ENCODE measurements around the gene TRAF1. TPM values are rescaled to one million over a fixed set of nuclear protein-coding genes. Genes with fewer than 3 reads are reported as not detected.

Gene TRAF1
- total RNA-seq, 1 experiment from 2014 or later = 1.7 TPM

- H2AFZ ChIP-seq (ENCODE audit: low read depth, low read length, poor library complexity, severe bottlenecking) = no peak overlapping the region
- H3K4me2 ChIP-seq (ENCODE audit: low read length) = no peak overlapping the region
- no peaks in the 10 kb centered on the region for H3K27me3 ChIP-seq (ENCODE audit: insufficient read depth, low read length)
- POLR2A ChIA-PET = no interaction called here
- no TSS peak for BruUV-seq (replicated peaks)
- RAD21 ChIA-PET (ENCODE audit: low non-redundant PET in 1 of 2, low total read pairs in 2 of 2, uncharacterized antibody in 2 of 2, unreplicated experiment in 2 of 2) = no interaction called here
- no peak for DNase-seq (ENCODE audit: low read depth, low spot score)
- H3K4me1 ChIP-seq (ENCODE audit: control insufficient read depth in 1 of 2, insufficient read depth in 2 of 2, low read length in 2 of 2) = peaks cover 6 to 14% of the 10 kb centered on the region in 2 experiments
- no peaks in the 10 kb centered on the region for H4K20me1 ChIP-seq (ENCODE audit: insufficient read depth)
- no peak overlapping the region for H3K9ac ChIP-seq (ENCODE audit: low read length)
- H3K27ac ChIP-seq (ENCODE audit: low read depth, low read length) = no peak overlapping the region
- no peak for TF ChIP-seq JUND (IDR thresholded peaks at IDR 0.05)
- no peak for TF ChIP-seq CEBPB (IDR thresholded peaks at IDR 0.05; ENCODE audit: low read depth)
- TF ChIP-seq SRF (IDR thresholded peaks at IDR 0.05; ENCODE audit: low read depth) = no peak
- TF ChIP-seq FOSL1 (IDR thresholded peaks at IDR 0.05; ENCODE audit: low read depth) = no peak
- TF ChIP-seq POLR2A (IDR thresholded peaks at IDR 0.05; ENCODE audit: borderline replicate concordance, extremely low read depth, insufficient read depth, insufficient read length) = no peak
- no peak for TF ChIP-seq ZFX (IDR thresholded peaks at IDR 0.05)
- no peak for TF ChIP-seq ELF1 (IDR thresholded peaks at IDR 0.05; ENCODE audit: borderline replicate concordance, low read depth)
- TF ChIP-seq YY1 (IDR thresholded peaks at IDR 0.05; ENCODE audit: extremely low read depth, insufficient replicate concordance, low read depth, low read length) = no peak
- TF ChIP-seq CBX3 (IDR thresholded peaks at IDR 0.05; ENCODE audit: low read depth) = no peak
- no peak for TF ChIP-seq POLR2AphosphoS5 (IDR thresholded peaks at IDR 0.05; ENCODE audit: low read depth, low read length)
- TF ChIP-seq ZBTB33 (IDR thresholded peaks at IDR 0.05; ENCODE audit: extremely low read depth, insufficient replicate concordance, low read length) = no peak
- no peak for TF ChIP-seq CTCF (IDR thresholded peaks at IDR 0.05 in 2 of 3, conservative IDR thresholded peaks at IDR 0.05 in 1 of 3; ENCODE audit: borderline replicate concordance in 1 of 3, insufficient read depth in 1 of 3, low read depth in 2 of 3, low read length in 2 of 3)
- TF ChIP-seq EZH2phosphoT487 (IDR thresholded peaks at IDR 0.05; ENCODE audit: borderline replicate concordance) = no peak
- TF ChIP-seq EGR1 (IDR thresholded peaks at IDR 0.05; ENCODE audit: low read depth) = no peak
- H3K9me3 ChIP-seq (ENCODE audit: control insufficient read depth in 1 of 2, insufficient read depth in 1 of 2, low read depth in 1 of 2, low read length in 2 of 2) = no peaks in the 10 kb centered on the region
- intact Hi-C loops (cut with micrococcal nuclease) = no loop called here
- H3K79me2 ChIP-seq (ENCODE audit: insufficient read depth, low read length) = no peaks in the 10 kb centered on the region
- H3K9me2 ChIP-seq (ENCODE audit: insufficient read depth) = no peaks in the 10 kb centered on the region
- no peaks in the 10 kb centered on the region for H3K36me3 ChIP-seq (ENCODE audit: control insufficient read depth in 1 of 2, insufficient read depth in 2 of 2, low read length in 2 of 2)
- ATAC-seq = no peak
- CTCF ChIA-PET = no interaction called here
- H3K4me3 ChIP-seq (replicated peaks in 1 of 2; ENCODE audit: low read depth in 1 of 2, low read length in 2 of 2) = no peak overlapping the region
These were observed 13.5 kb downstream of the TRAF1 start for GRCh38 chr9:120912958-120913646.
